Mesenchymal stem cell (in vitro differentiated cells and primary cell): Measurements from ENCODE around the gene CADPS.

ENCODE experiments used
- DNase-seq: peaks from one replicate; pipeline ENCODE4 v3.0.0-alpha.2; 2013
- H2AFZ ChIP-seq: one replicate; pipeline ENCODE4 v1.6.1; 2013; ENCODE audit warnings: low read depth, mild to moderate bottlenecking, control low read depth, inconsistent platforms, low read length, moderate library complexity
- H2AK5ac ChIP-seq: 2 replicates; pipeline ENCODE4 v1.6.1; 2013; ENCODE audit warnings: low read length, moderate library complexity, mild to moderate bottlenecking, inconsistent platforms; ENCODE audit not compliant: severe bottlenecking
- H2BK120ac ChIP-seq: one replicate; pipeline ENCODE4 v1.6.1; 2013; ENCODE audit warnings: low read depth, mild to moderate bottlenecking, inconsistent platforms, low read length, moderate library complexity
- H2BK12ac ChIP-seq, 2 experiments: one replicate each; pipeline ENCODE4 v1.6.1; 2013; ENCODE audit warnings: inconsistent platforms in 2 of 2, low read length in 2 of 2, mild to moderate bottlenecking in 2 of 2, moderate library complexity in 2 of 2, control low read depth in 1 of 2
- H2BK15ac ChIP-seq: one replicate; pipeline ENCODE4 v1.6.1; 2013; ENCODE audit warnings: mild to moderate bottlenecking, low read depth, inconsistent platforms; ENCODE audit not compliant: poor library complexity, severe bottlenecking
- H2BK5ac ChIP-seq: 2 replicates; pipeline ENCODE4 v1.6.1; 2013; ENCODE audit warnings: low read depth, mild to moderate bottlenecking, low read length, control low read depth, inconsistent platforms; ENCODE audit not compliant: poor library complexity, severe bottlenecking
- H3K14ac ChIP-seq, 2 experiments: one replicate each; pipeline ENCODE4 v1.6.1; 2013; ENCODE audit warnings: inconsistent platforms in 2 of 2, low read length in 2 of 2, control low read depth in 1 of 2, mild to moderate bottlenecking in 1 of 2, moderate library complexity in 1 of 2
- H3K18ac ChIP-seq, 2 experiments: one replicate each; pipeline ENCODE4 v1.6.1; 2013; ENCODE audit warnings: inconsistent platforms in 2 of 2, low read length in 2 of 2, control low read depth in 1 of 2, low read depth in 1 of 2, mild to moderate bottlenecking in 1 of 2
- H3K23ac ChIP-seq, 2 experiments: one replicate each; pipeline ENCODE4 v1.6.1; 2013; ENCODE audit warnings: inconsistent platforms in 2 of 2, low read length in 2 of 2, mild to moderate bottlenecking in 2 of 2, moderate library complexity in 2 of 2, control low read depth in 1 of 2
- H3K27ac ChIP-seq: 2 replicates; pipeline ENCODE4 v1.5.1; 2013; ENCODE audit warnings: mild to moderate bottlenecking, moderate library complexity, low read length, control low read depth, inconsistent platforms; ENCODE audit not compliant: poor library complexity, severe bottlenecking
- H3K27me3 ChIP-seq, 2 experiments: 2 replicates each; pipeline versions ENCODE4 v1.6.1 to v1.7.0; 2013; ENCODE audit warnings: low read length in 2 of 2, mild to moderate bottlenecking in 2 of 2, moderate library complexity in 2 of 2, control low read depth in 1 of 2, inconsistent platforms in 1 of 2; ENCODE audit not compliant: control insufficient read depth in 1 of 2, insufficient read depth in 1 of 2
- H3K36me3 ChIP-seq, 2 experiments: 2 replicates each; pipeline versions ENCODE4 v1.6.1 to v1.7.0; 2013; ENCODE audit warnings: low read length in 2 of 2, control low read depth in 1 of 2, inconsistent platforms in 1 of 2, low read depth in 1 of 2, mild to moderate bottlenecking in 1 of 2; ENCODE audit not compliant: insufficient read depth in 2 of 2, control insufficient read depth in 1 of 2
- H3K4ac ChIP-seq, 2 experiments: one replicate each; pipeline ENCODE4 v1.6.1; 2013; ENCODE audit warnings: inconsistent platforms in 2 of 2, low read length in 2 of 2, mild to moderate bottlenecking in 2 of 2, moderate library complexity in 2 of 2, control low read depth in 1 of 2, low read depth in 1 of 2
- H3K4me1 ChIP-seq: 2 replicates; pipeline ENCODE4 v1.6.1; 2013; ENCODE audit warnings: low read depth, low read length, control low read depth; ENCODE audit not compliant: control insufficient read depth, insufficient read depth
- H3K4me2 ChIP-seq: 2 replicates; pipeline ENCODE4 v1.6.1; 2013; ENCODE audit warnings: low read length, mild to moderate bottlenecking, inconsistent platforms; ENCODE audit not compliant: poor library complexity, severe bottlenecking
- H3K4me3 ChIP-seq, 2 experiments: 2 replicates each; pipeline versions ENCODE4 v1.5.1 to v1.7.0; 2013; ENCODE audit warnings: low read length in 2 of 2, mild to moderate bottlenecking in 2 of 2, control low read depth in 1 of 2, low read depth in 1 of 2; ENCODE audit not compliant: insufficient read depth in 1 of 2
- H3K79me1 ChIP-seq: replicated peaks from 2 replicates; pipeline ENCODE4 v1.6.1; 2013; ENCODE audit warnings: mild to moderate bottlenecking, control low read depth, low read length, inconsistent platforms; ENCODE audit not compliant: poor library complexity, severe bottlenecking
- H3K9ac ChIP-seq: 2 replicates; pipeline ENCODE4 v1.7.0; 2013; ENCODE audit warnings: mild to moderate bottlenecking, low read length, moderate library complexity
- H3K9me3 ChIP-seq: 2 replicates; pipeline ENCODE4 v1.7.0; 2013; ENCODE audit warnings: mild to moderate bottlenecking, low read length; ENCODE audit not compliant: control insufficient read depth
- H4K8ac ChIP-seq: one replicate; pipeline ENCODE4 v1.6.1; 2013; ENCODE audit warnings: inconsistent platforms, mild to moderate bottlenecking, low read length, moderate library complexity
- H4K91ac ChIP-seq: one replicate; pipeline ENCODE4 v1.6.1; 2013; ENCODE audit warnings: mild to moderate bottlenecking, low read length, inconsistent platforms
- WGBS: methylation state at CpG from one replicate; pipeline ENCODE4 v1.1.7; 2013; ENCODE audit warnings: mixed read lengths; 5-methylcytosine and 5-hydroxymethylcytosine counted together

Gene CADPS

DNA sequence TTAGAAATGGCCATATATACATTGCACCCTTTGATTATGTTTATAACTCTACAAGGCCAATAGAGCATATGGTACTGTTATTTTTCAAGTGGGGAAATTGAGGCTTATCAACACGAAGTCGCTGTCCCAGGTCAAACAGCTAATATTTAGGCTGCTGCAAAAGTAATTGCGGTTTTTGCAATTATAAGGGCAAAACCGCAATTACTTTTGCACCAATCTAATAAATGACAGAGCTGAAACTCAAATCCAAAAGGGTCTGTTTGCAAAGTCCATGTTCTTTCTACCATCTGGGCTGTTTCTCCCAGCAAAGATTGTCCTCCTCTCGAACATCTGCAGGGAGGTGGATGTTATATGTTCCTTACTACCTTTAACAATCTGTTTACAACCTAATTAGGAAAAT, 147.2 kb downstream of the CADPS start:
- no peaks in the 10 kb centered on the region for H3K79me1 ChIP-seq
- H4K91ac ChIP-seq: no peak overlapping the region
- no peak overlapping the region for H3K18ac ChIP-seq
- no peaks in the 10 kb centered on the region for H3K36me3 ChIP-seq
- no peak overlapping the region for H3K14ac ChIP-seq
- peaks cover 0 to 6% of the 10 kb centered on the region in 2 experiments for H3K27me3 ChIP-seq
- H3K4me3 ChIP-seq: no peak overlapping the region
- no peak overlapping the region for H2BK120ac ChIP-seq
- WGBS: 46% methylated on average over 5 of the region's 5 CpGs
- H2BK12ac ChIP-seq: no peak overlapping the region
- H2BK15ac ChIP-seq: no peak overlapping the region
- no peak overlapping the region for H2AFZ ChIP-seq
- no peaks in the 10 kb centered on the region for H3K9me3 ChIP-seq
- H3K9ac ChIP-seq: no peak overlapping the region
- H3K23ac ChIP-seq: no peak overlapping the region
- no peak overlapping the region for H4K8ac ChIP-seq
- no peak overlapping the region for H2BK5ac ChIP-seq
- DNase-seq: no peak
- H3K4me1 ChIP-seq: no peaks in the 10 kb centered on the region
- no peak overlapping the region for H3K27ac ChIP-seq
- H3K4ac ChIP-seq: no peak overlapping the region
- H2AK5ac ChIP-seq: no peak overlapping the region
- H3K4me2 ChIP-seq: no peak overlapping the region

- peaks cover 0 to 6% of the 10 kb centered on the region in 2 experiments for H3K27me3 ChIP-seq
- no peak overlapping the region for H3K18ac ChIP-seq
- H3K4ac ChIP-seq: no peak overlapping the region
- no CpG with 5 or more reads among the region's 1 CpG for WGBS
- no peak overlapping the region for H3K9ac ChIP-seq
- H4K8ac ChIP-seq: no peak overlapping the region
- no peak overlapping the region for H2BK12ac ChIP-seq
- no peaks in the 10 kb centered on the region for H3K9me3 ChIP-seq
- H2AFZ ChIP-seq: no peak overlapping the region
- no peak overlapping the region for H3K27ac ChIP-seq
- H2BK15ac ChIP-seq: no peak overlapping the region
- no peak overlapping the region for H2BK120ac ChIP-seq
- no peak overlapping the region for H2BK5ac ChIP-seq
- H3K79me1 ChIP-seq: no peaks in the 10 kb centered on the region
- no peak overlapping the region for H3K14ac ChIP-seq
- no peak overlapping the region for H2AK5ac ChIP-seq
- no peak for DNase-seq
- no peak overlapping the region for H3K4me2 ChIP-seq
- no peaks in the 10 kb centered on the region for H3K4me1 ChIP-seq
- no peaks in the 10 kb centered on the region for H3K36me3 ChIP-seq
- H3K23ac ChIP-seq: no peak overlapping the region
- H4K91ac ChIP-seq: no peak overlapping the region
- H3K4me3 ChIP-seq: no peak overlapping the region
These were observed 147.7 kb downstream of the CADPS start for GRCh38 chr3:62727536-62727935.

DNA sequence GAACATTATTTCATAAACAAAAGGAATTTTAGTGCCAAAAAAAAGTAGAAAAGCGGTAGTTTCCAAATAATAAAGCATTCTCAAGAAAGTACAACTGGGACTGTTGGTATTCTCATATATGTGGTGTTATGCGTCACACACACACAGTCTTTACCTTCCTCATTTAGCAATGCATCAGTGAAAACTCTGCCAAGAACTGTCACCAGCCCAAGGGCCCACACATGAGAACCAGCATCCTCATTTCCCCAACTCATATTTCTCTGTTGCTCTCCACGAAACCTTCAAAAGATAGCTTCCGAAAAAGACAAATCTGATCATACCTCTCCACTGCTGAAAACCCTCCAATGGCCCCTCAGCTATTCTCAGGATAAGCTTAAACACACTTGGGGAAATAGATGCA, 150.7 kb downstream of the CADPS start:
- no peak for DNase-seq
- Histone ChIP-seq H2AK5ac (no peak overlapping the region), H3K27ac (no peak overlapping the region), H3K23ac (no peak overlapping the region), H3K79me1 (no peaks in the 10 kb centered on the region), H3K4me1 (no peaks in the 10 kb centered on the region), H3K14ac (no peak overlapping the region), H3K4me2 (no peak overlapping the region), H2BK12ac (no peak overlapping the region), H4K8ac (no peak overlapping the region), H3K4ac (no peak overlapping the region), H3K9ac (no peak overlapping the region), H2BK5ac (no peak overlapping the region), H2AFZ (no peak overlapping the region), H3K4me3 (no peak overlapping the region), H2BK15ac (no peak overlapping the region), H2BK120ac (no peak overlapping the region), H3K18ac (no peak overlapping the region), H3K9me3 (no peaks in the 10 kb centered on the region), H3K36me3 (no peaks in the 10 kb centered on the region), H3K27me3 (peaks cover 0 to 6% of the 10 kb centered on the region in 2 experiments), H4K91ac (no peak overlapping the region)
- whole genome bisulfite sequencing: 98% methylated on average over 3 of the region's 4 CpGs

GRCh38 chr3:62723914-62724217, 151.3 kb downstream of the CADPS start:
- Histone ChIP-seq H3K9ac (no peak overlapping the region), H3K14ac (peak overlapping the region in 1 of 2 experiments; percentile 32), H3K9me3 (no peaks in the 10 kb centered on the region), H2BK12ac (no peak overlapping the region), H3K4me2 (no peak overlapping the region), H2AK5ac (no peak overlapping the region), H2BK15ac (no peak overlapping the region), H3K36me3 (no peaks in the 10 kb centered on the region), H3K27ac (no peak overlapping the region), H3K4ac (no peak overlapping the region), H3K4me1 (no peaks in the 10 kb centered on the region), H2BK120ac (no peak overlapping the region), H3K79me1 (no peaks in the 10 kb centered on the region), H2AFZ (no peak overlapping the region), H3K18ac (no peak overlapping the region), H4K8ac (no peak overlapping the region), H4K91ac (no peak overlapping the region), H3K23ac (no peak overlapping the region), H3K27me3 (peaks cover 0 to 6% of the 10 kb centered on the region in 2 experiments), H2BK5ac (no peak overlapping the region), H3K4me3 (no peak overlapping the region)
- 81% methylated on average over 1 of the region's 1 CpG for WGBS
- no peak for DNase-seq
